CD4-positive, alpha-beta T cell treated with Interleukin-12 subunit alpha and Interleukin-12 subunit beta, for 1 hour (primary cell): ENCODE measurements around the gene NR1H4.
"Not testable (repeated sequence)": the region's sequence is repeated elsewhere in the genome, so short reads cannot be mapped to it uniquely, and the experiment has no call there.

ENCODE experiments used
- DNase-seq: peaks from one replicate; pipeline ENCODE4 v3.0.0-alpha.2; 2020

Gene NR1H4

GRCh38 chr12:100473716-100474150 is at the start of gene NR1H4:
Gene NR1H4, plus strand, starts transcription at chr12:100473866. Its CDS starts 19,458 bp downstream, at chr12:100493324.
- no peak for DNase-seq

GRCh38 chr12:100426145-100426544 is 47.5 kb upstream of the NR1H4 start:
- DNase-seq: no peak

GRCh38 chr12:100427078-100427477 is 46.6 kb upstream of the NR1H4 start:
- DNase-seq: no peak

- DNase-seq: not testable (repeated sequence)
These were observed 43.4 kb upstream of the NR1H4 start for GRCh38 chr12:100430251-100430650.

GRCh38 chr12:100433701-100434100 is 40.0 kb upstream of the NR1H4 start:
- no peak for DNase-seq

- no peak for DNase-seq
These were observed 39.5 kb upstream of the NR1H4 start for GRCh38 chr12:100434177-100434576.

GRCh38 chr12:100435957-100436356 is 37.7 kb upstream of the NR1H4 start:
- no peak for DNase-seq

- DNase-seq: no peak
These were observed 36.4 kb upstream of the NR1H4 start for GRCh38 chr12:100437038-100437841.

GRCh38 chr12:100439797-100440196 is 33.9 kb upstream of the NR1H4 start:
- no peak for DNase-seq

- no peak for DNase-seq
These were observed 31.3 kb upstream of the NR1H4 start for GRCh38 chr12:100442403-100442802.

- DNase-seq: no peak
These were observed 30.2 kb upstream of the NR1H4 start for GRCh38 chr12:100443434-100443833.

- DNase-seq: no peak
These were observed 28.6 kb upstream of the NR1H4 start for GRCh38 chr12:100445081-100445481.

- DNase-seq: no peak
These were observed 26.3 kb upstream of the NR1H4 start for GRCh38 chr12:100447381-100447780.

GRCh38 chr12:100448656-100449055 is 25.0 kb upstream of the NR1H4 start:
- DNase-seq: no peak

- no peak for DNase-seq
These were observed 22.9 kb upstream of the NR1H4 start for GRCh38 chr12:100450735-100451134.

GRCh38 chr12:100453951-100454350 is 19.7 kb upstream of the NR1H4 start:
- DNase-seq: no peak

GRCh38 chr12:100455896-100456295 is 17.8 kb upstream of the NR1H4 start:
- DNase-seq: no peak

GRCh38 chr12:100458191-100458590 is 15.5 kb upstream of the NR1H4 start:
- no peak for DNase-seq

- no peak for DNase-seq
These were observed 13.0 kb upstream of the NR1H4 start for GRCh38 chr12:100460702-100461101.

- no peak for DNase-seq
These were observed 12.2 kb upstream of the NR1H4 start for GRCh38 chr12:100461330-100461973.

- no peak for DNase-seq
These were observed 10.0 kb upstream of the NR1H4 start for GRCh38 chr12:100463661-100464060.

GRCh38 chr12:100464529-100464928 is 9.1 kb upstream of the NR1H4 start:
- no peak for DNase-seq

GRCh38 chr12:100468126-100468525 is 5.5 kb upstream of the NR1H4 start:
- DNase-seq: no peak

- DNase-seq: no peak
These were observed 1.3 kb upstream of the NR1H4 start for GRCh38 chr12:100472325-100472724.
